Liver (tissue), 9 donors: Measurements from ENCODE around the gene HPCAL1. TPM values are rescaled to one million over a fixed set of nuclear protein-coding genes. Genes with fewer than 3 reads are reported as not detected.

ENCODE experiments used
- DNase-seq: peaks from one replicate; pipeline ENCODE4 v3.0.0-alpha.2; 2017; ENCODE audit warnings: low spot score
- H3K27ac ChIP-seq, 2 donors: one replicate each; pipeline ENCODE4 v1.7.0; 2013; ENCODE audit warnings: inconsistent platforms in 2 of 2, low read length in 2 of 2, control low read depth in 1 of 2, low read depth in 1 of 2, mild to moderate bottlenecking in 1 of 2
- H3K27me3 ChIP-seq, 4 donors: one replicate each; pipeline versions ENCODE4 v1.6.1 to v1.7.0; 2013; ENCODE audit warnings: low read length in 3 of 4, inconsistent platforms in 1 of 4, mild to moderate bottlenecking in 1 of 4, moderate library complexity in 1 of 4; ENCODE audit not compliant: control insufficient read depth in 4 of 4, insufficient read depth in 4 of 4
- H3K36me3 ChIP-seq, 4 donors: one replicate each; pipeline versions ENCODE4 v1.6.1 to v1.7.0; 2013; ENCODE audit warnings: low read length in 3 of 4, mild to moderate bottlenecking in 3 of 4, low read depth in 1 of 4, moderate library complexity in 1 of 4; ENCODE audit not compliant: control insufficient read depth in 4 of 4, insufficient read depth in 3 of 4
- H3K4me1 ChIP-seq, 4 donors: one replicate each; pipeline versions ENCODE4 v1.6.1 to v1.7.0; 2013; ENCODE audit warnings: low read length in 3 of 4, mild to moderate bottlenecking in 3 of 4, moderate library complexity in 1 of 4; ENCODE audit not compliant: control insufficient read depth in 4 of 4, insufficient read depth in 4 of 4
- H3K4me3 ChIP-seq, 3 donors: one replicate each; pipeline versions ENCODE4 v1.6.1 to v1.7.0; 2013; ENCODE audit warnings: low read length in 3 of 3, control low read depth in 1 of 3, low read depth in 1 of 3, mild to moderate bottlenecking in 1 of 3
- H3K9ac ChIP-seq, 2 donors: one replicate each; pipeline ENCODE4 v1.7.0; 2013; ENCODE audit warnings: low read length in 2 of 2, mild to moderate bottlenecking in 2 of 2, moderate library complexity in 2 of 2, control low read depth in 1 of 2, low read depth in 1 of 2
- H3K9me3 ChIP-seq, 4 donors: one replicate each; pipeline versions ENCODE4 v1.6.1 to v1.7.0; 2013; ENCODE audit warnings: low read length in 3 of 4; ENCODE audit not compliant: control insufficient read depth in 4 of 4
- EGR1 ChIP-seq, 2 donors: IDR thresholded peaks; 2 replicates each; pipeline ENCODE4 v1.6.1; 2016 to 2018; ENCODE audit warnings: antibody characterized with exemption in 2 of 2, low read depth in 2 of 2
- FOXA1 ChIP-seq: IDR thresholded peaks from 2 replicates; pipeline ENCODE4 v1.6.1; 2016; ENCODE audit warnings: antibody characterized with exemption
- FOXA2 ChIP-seq: IDR thresholded peaks from 2 replicates; pipeline ENCODE4 v1.6.1; 2016; ENCODE audit warnings: antibody characterized with exemption
- GABPA ChIP-seq, 2 donors: IDR thresholded peaks in 1 of 2; conservative IDR thresholded peaks in 1 of 2; 2 replicates each; pipeline ENCODE4 v1.6.1; 2016; ENCODE audit warnings: antibody characterized with exemption in 2 of 2, mild to moderate bottlenecking in 1 of 2, moderate library complexity in 1 of 2
- HNF4A ChIP-seq, 2 donors: conservative IDR thresholded peaks; 2 replicates each; pipeline ENCODE4 v1.6.1; 2016; ENCODE audit warnings: antibody characterized with exemption in 2 of 2, mild to moderate bottlenecking in 2 of 2
- HNF4G ChIP-seq: IDR thresholded peaks from 2 replicates; pipeline ENCODE4 v1.6.1; 2016; ENCODE audit warnings: antibody characterized with exemption
- JUND ChIP-seq, 2 donors: IDR thresholded peaks; 2 replicates each; pipeline ENCODE4 v1.6.1; 2016; ENCODE audit warnings: antibody characterized with exemption in 2 of 2
- NR2F2 ChIP-seq: IDR thresholded peaks from 2 replicates; pipeline ENCODE4 v1.6.1; 2016; ENCODE audit warnings: antibody characterized with exemption
- RAD21 ChIP-seq, 2 donors: IDR thresholded peaks; 2 replicates each; pipeline ENCODE4 v1.6.1; 2016; ENCODE audit warnings: antibody characterized with exemption in 2 of 2, mild to moderate bottlenecking in 2 of 2
- RXRA ChIP-seq, 2 donors: IDR thresholded peaks; 2 replicates each; pipeline ENCODE4 v1.6.1; 2017 to 2018; ENCODE audit warnings: antibody characterized with exemption in 2 of 2, mild to moderate bottlenecking in 1 of 2
- SP1 ChIP-seq: IDR thresholded peaks from 2 replicates; pipeline ENCODE4 v1.6.1; 2018; ENCODE audit warnings: antibody characterized with exemption, mild to moderate bottlenecking
- TAF1 ChIP-seq: conservative IDR thresholded peaks from 2 replicates; pipeline ENCODE4 v1.6.1; 2016; ENCODE audit warnings: antibody characterized with exemption, mild to moderate bottlenecking
- YY1 ChIP-seq: IDR thresholded peaks from 2 replicates; pipeline ENCODE4 v1.6.1; 2016; ENCODE audit warnings: antibody characterized with exemption, mild to moderate bottlenecking
- WGBS: extraction: QIAGEN DNeasy Blood & Tissue Kit; methylation state at CpG from one replicate; pipeline ENCODE4 v1.1.7; 2013; 5-methylcytosine and 5-hydroxymethylcytosine counted together
- polyA plus RNA-seq, 2 donors: library from polyadenylated mRNA; stranded (reverse) in 1 of 2; unstranded in 1 of 2; fragments of 200-250 nt in 1 of 2; fragments of >200 nt in 1 of 2; fragmentation: Nextera tagmentation in 1 of 2; extraction: Ambion mirVana in 1 of 2; gene quantifications; one replicate each; pipeline versions ENCODE4 v1.2.1 to v1.2.3, GENCODE V29; 2013 to 2015
- total RNA-seq, 2 donors: library from RNA; depleted of rRNA; stranded (reverse); fragments of >200 nt; gene quantifications; one replicate each; pipeline ENCODE4 v1.2.3, GENCODE V29; 2014
- TF ChIP-seq, protein P1 (sequence below): IDR thresholded peaks from 2 replicates; pipeline ENCODE4 v1.6.1; 2016; ENCODE audit warnings: antibody characterized with exemption
- TF ChIP-seq, protein P2 (sequence below): IDR thresholded peaks from 2 replicates; pipeline ENCODE4 v1.6.1; 2016; ENCODE audit warnings: antibody characterized with exemption
- TF ChIP-seq, protein P3 (sequence below): IDR thresholded peaks from 2 replicates; pipeline ENCODE4 v1.6.1; 2016; ENCODE audit warnings: antibody characterized with exemption
- TF ChIP-seq, protein P4 (sequence below): fragments of 150-350 bp; IDR thresholded peaks from 2 replicates; pipeline ENCODE4 v1.5.1; 2017; ENCODE audit warnings: improper control_type of control experiment, low read depth, low read length; ENCODE audit not compliant: missing input control
- TF ChIP-seq, protein P5 (sequence below): IDR thresholded peaks from 2 replicates; pipeline ENCODE4 v1.6.1; 2016; ENCODE audit warnings: antibody characterized with exemption, mild to moderate bottlenecking
- donor health status: healthy.
- donor health status: healthy.
- donor health status: healthy.
- donor health status: healthy.
- donor health status: healthy.

Gene HPCAL1
- total and polyA plus RNA-seq, 4 donors, result 17.3 to 27.9 (median 22.9) TPM

DNA sequence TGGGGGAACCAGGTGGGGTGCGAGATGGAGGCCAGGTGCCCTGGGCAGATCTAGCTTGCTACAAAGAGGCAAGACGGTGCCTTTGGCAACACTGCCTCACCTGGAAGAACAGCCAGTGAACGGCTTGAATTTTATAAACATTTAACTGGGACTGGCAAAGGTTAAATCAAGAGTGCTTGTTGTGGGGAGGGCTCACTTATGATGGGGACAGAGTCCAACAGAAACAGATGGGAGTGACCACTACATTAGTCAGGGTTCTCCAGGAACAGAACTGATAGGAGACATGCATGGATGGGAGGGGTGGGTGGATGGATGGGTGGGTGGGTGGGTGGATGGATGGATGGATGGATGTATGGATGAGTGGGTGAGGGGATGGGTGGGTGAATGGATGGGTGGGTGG, 126.2 kb downstream of the HPCAL1 start:
- H3K27me3 ChIP-seq, result no peaks in the 10 kb centered on the region
- H3K36me3 ChIP-seq, result peaks cover 8 to 30% (median 11%) of the 10 kb centered on the region in 4 donors
- DNase-seq, result no peak
- H3K4me3 ChIP-seq, result no peak overlapping the region
- TF ChIP-seq, protein P1, sequence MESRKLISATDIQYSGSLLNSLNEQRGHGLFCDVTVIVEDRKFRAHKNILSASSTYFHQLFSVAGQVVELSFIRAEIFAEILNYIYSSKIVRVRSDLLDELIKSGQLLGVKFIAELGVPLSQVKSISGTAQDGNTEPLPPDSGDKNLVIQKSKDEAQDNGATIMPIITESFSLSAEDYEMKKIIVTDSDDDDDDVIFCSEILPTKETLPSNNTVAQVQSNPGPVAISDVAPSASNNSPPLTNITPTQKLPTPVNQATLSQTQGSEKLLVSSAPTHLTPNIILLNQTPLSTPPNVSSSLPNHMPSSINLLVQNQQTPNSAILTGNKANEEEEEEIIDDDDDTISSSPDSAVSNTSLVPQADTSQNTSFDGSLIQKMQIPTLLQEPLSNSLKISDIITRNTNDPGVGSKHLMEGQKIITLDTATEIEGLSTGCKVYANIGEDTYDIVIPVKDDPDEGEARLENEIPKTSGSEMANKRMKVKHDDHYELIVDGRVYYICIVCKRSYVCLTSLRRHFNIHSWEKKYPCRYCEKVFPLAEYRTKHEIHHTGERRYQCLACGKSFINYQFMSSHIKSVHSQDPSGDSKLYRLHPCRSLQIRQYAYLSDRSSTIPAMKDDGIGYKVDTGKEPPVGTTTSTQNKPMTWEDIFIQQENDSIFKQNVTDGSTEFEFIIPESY, result no peak
- TF ChIP-seq TAF1, result no peak
- TF ChIP-seq, protein P2, sequence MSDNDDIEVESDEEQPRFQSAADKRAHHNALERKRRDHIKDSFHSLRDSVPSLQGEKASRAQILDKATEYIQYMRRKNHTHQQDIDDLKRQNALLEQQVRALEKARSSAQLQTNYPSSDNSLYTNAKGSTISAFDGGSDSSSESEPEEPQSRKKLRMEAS, result no peak
- WGBS, result 56% methylated on average over 3 of the region's 3 CpGs
- H3K27ac ChIP-seq, result no peak overlapping the region
- peaks cover 0 to 3% (median 0%) of the 10 kb centered on the region in 4 donors for H3K4me1 ChIP-seq
- H3K9ac ChIP-seq, result no peak overlapping the region
- no peaks in the 10 kb centered on the region for H3K9me3 ChIP-seq

DNA sequence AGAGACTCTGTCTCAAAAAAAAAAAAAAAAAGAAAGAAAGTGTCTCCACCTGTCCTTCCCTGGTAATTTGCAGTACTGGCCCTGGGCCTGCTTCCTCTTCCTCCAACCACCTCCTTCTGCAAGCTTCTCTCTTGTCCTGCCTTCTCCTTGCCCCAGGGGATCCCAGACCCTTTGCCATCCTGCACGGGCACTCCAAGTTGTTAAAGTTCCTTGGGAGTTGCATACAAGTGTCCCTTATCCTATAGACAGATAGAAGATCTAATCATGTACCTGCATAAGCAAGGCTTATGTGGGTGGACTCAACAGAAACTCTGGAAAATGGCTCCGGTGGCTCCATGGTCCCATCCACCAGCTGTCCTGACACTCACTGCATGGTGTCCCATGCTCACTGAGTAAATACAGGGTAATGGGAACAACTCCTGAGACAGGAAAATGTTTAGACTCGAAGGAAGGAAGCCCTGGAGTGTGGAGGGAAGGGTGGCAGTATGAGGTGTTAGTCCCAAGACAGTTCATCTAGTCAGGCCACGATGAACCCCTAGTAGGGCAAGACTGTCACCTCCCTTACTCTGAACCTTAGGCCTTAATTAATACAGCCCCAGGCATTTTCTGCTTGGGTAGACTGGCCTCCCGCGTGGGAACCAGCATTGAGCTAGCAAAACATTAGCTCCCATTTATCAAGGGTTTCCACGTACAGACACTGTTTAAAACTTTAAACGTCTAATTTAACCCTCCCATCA, 128.3 kb downstream of the HPCAL1 start:
- DNase-seq, result no peak
- Histone ChIP-seq H3K4me1 (peaks cover 0 to 3% (median 0%) of the 10 kb centered on the region in 4 donors), H3K36me3 (peaks cover 0 to 16% (median 6%) of the 10 kb centered on the region in 4 donors), H3K27ac (no peak overlapping the region), H3K9me3 (no peaks in the 10 kb centered on the region), H3K4me3 (no peak overlapping the region), H3K9ac (no peak overlapping the region), H3K27me3 (no peaks in the 10 kb centered on the region)
- no peak for TF ChIP-seq HNF4A (conservative IDR thresholded peaks at IDR 0.05)
- TF ChIP-seq GABPA (IDR thresholded peaks at IDR 0.05 in 1 of 2, conservative IDR thresholded peaks at IDR 0.05 in 1 of 2), result no peak
- TF ChIP-seq, protein P3, sequence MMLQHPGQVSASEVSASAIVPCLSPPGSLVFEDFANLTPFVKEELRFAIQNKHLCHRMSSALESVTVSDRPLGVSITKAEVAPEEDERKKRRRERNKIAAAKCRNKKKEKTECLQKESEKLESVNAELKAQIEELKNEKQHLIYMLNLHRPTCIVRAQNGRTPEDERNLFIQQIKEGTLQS, result no peak
- TF ChIP-seq SP1, result no peak
- TF ChIP-seq, protein P4, sequence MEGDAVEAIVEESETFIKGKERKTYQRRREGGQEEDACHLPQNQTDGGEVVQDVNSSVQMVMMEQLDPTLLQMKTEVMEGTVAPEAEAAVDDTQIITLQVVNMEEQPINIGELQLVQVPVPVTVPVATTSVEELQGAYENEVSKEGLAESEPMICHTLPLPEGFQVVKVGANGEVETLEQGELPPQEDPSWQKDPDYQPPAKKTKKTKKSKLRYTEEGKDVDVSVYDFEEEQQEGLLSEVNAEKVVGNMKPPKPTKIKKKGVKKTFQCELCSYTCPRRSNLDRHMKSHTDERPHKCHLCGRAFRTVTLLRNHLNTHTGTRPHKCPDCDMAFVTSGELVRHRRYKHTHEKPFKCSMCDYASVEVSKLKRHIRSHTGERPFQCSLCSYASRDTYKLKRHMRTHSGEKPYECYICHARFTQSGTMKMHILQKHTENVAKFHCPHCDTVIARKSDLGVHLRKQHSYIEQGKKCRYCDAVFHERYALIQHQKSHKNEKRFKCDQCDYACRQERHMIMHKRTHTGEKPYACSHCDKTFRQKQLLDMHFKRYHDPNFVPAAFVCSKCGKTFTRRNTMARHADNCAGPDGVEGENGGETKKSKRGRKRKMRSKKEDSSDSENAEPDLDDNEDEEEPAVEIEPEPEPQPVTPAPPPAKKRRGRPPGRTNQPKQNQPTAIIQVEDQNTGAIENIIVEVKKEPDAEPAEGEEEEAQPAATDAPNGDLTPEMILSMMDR, result no peak
- TF ChIP-seq, protein P5, sequence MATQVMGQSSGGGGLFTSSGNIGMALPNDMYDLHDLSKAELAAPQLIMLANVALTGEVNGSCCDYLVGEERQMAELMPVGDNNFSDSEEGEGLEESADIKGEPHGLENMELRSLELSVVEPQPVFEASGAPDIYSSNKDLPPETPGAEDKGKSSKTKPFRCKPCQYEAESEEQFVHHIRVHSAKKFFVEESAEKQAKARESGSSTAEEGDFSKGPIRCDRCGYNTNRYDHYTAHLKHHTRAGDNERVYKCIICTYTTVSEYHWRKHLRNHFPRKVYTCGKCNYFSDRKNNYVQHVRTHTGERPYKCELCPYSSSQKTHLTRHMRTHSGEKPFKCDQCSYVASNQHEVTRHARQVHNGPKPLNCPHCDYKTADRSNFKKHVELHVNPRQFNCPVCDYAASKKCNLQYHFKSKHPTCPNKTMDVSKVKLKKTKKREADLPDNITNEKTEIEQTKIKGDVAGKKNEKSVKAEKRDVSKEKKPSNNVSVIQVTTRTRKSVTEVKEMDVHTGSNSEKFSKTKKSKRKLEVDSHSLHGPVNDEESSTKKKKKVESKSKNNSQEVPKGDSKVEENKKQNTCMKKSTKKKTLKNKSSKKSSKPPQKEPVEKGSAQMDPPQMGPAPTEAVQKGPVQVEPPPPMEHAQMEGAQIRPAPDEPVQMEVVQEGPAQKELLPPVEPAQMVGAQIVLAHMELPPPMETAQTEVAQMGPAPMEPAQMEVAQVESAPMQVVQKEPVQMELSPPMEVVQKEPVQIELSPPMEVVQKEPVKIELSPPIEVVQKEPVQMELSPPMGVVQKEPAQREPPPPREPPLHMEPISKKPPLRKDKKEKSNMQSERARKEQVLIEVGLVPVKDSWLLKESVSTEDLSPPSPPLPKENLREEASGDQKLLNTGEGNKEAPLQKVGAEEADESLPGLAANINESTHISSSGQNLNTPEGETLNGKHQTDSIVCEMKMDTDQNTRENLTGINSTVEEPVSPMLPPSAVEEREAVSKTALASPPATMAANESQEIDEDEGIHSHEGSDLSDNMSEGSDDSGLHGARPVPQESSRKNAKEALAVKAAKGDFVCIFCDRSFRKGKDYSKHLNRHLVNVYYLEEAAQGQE, result no peak
- TF ChIP-seq RAD21 (IDR thresholded peaks at IDR 0.05), result no peak
- no peak for TF ChIP-seq FOXA1
- no peak for TF ChIP-seq JUND (IDR thresholded peaks at IDR 0.05)
- TF ChIP-seq FOXA2, result no peak
- TF ChIP-seq, protein P2, result no peak
- TF ChIP-seq YY1, result no peak
- TF ChIP-seq EGR1 (IDR thresholded peaks at IDR 0.05; ENCODE audit: low read depth in 2 of 2), result no peak
- TF ChIP-seq, protein P1, result no peak
- TF ChIP-seq TAF1, result no peak
- no peak for TF ChIP-seq HNF4G
- TF ChIP-seq RXRA (IDR thresholded peaks at IDR 0.05), result no peak
- no peak for TF ChIP-seq NR2F2
- 84% methylated on average over 8 of the region's 8 CpGs for WGBS
